NCI-H2107 (cell line): ENCODE measurements around the gene FBXL5.

ENCODE experiments used
- DNase-seq: peaks from one replicate; lab custom pipeline; 2025; lab: John Stamatoyannopoulos, UW

The FBXL5 gene, protein sequence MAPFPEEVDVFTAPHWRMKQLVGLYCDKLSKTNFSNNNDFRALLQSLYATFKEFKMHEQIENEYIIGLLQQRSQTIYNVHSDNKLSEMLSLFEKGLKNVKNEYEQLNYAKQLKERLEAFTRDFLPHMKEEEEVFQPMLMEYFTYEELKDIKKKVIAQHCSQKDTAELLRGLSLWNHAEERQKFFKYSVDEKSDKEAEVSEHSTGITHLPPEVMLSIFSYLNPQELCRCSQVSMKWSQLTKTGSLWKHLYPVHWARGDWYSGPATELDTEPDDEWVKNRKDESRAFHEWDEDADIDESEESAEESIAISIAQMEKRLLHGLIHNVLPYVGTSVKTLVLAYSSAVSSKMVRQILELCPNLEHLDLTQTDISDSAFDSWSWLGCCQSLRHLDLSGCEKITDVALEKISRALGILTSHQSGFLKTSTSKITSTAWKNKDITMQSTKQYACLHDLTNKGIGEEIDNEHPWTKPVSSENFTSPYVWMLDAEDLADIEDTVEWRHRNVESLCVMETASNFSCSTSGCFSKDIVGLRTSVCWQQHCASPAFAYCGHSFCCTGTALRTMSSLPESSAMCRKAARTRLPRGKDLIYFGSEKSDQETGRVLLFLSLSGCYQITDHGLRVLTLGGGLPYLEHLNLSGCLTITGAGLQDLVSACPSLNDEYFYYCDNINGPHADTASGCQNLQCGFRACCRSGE

DNA sequence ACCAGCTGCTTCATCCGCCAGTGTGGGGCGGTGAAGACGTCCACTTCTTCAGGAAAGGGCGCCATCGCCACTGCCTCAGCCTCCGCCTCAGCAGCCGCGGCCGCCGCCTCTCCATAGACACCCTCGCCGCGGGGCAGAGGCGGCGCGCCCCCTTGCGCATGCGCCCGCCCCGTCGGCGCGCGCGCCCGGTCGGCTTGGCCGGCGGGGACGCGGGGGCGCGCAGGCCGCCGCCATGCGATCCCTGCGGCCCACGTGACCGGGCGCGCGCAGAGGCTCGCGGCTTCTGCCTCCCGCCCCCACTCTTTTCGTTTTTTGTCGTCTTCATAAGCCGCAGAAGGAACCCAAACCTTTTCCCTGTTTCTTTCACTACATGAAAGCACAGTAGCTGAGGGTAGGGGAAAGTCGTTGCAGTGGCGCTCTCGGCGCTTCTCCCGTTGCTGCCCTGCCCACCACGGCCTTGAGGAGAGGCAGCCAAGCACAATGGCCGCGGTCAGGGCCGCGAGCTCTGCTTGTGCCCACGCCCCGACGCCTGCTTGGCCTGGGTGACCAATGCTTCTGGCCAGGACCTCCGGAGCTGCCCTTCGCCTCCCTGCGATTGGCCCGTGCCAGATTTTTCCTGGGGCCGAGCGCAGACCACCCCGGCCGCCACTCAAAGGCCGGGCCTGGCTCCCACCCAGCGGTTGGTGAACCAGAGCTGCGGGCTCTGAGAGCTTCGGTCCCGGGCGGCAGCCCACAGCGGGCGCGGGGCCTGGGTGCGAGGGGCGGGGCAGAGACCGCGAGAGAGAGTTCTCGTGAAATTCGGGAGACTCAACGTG, at the start of gene FBXL5:
FBXL5 (minus strand) TSS at position 135 of the 815 bp plus-strand sequence; CDS start at position 65, 70 bp downstream.
- DNase-seq, result peak; percentile 60

DNA sequence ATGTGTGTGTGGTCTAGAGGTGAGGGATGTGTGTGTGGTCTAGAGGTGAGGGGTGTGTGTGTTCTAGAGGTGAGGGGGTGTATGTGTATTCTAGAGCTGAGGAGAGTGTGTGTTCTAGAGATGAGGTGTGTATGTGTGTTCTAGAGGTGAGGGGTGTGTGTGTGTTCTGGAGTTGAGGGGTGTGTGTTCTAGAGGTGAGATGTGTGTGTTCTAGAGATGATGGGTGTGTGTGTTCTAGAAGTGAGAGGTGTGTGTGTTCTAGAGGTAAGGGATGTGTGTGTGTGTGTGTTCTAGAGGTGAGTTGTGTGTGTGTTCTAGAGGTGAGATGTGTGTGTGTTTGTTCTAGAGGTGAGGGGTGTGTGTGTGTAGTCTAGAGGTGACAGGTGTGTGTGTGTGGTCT, 49.0 kb upstream of the FBXL5 start:
- no peak for DNase-seq

DNA sequence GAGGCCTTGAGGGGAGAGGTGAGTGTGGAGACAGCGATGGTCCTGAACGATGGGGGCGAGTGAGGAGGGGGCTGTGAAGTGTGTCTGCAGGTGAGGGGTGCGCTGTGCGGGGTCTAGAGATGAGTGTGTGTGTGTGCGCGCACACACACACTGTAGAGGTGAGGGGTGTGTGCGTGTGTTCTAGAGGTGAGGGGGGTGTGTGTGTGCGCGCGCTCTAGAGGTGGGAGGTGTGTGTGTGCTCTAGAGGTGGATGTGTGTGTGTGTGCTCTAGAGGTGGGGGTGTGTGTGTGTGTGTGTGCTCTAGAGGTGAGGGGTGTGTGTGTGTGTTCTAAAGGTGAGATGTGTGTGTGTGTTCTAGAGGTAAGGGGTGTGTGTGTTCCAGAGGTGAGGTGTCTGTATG, 48.3 kb upstream of the FBXL5 start:
- DNase-seq, result no peak

DNA sequence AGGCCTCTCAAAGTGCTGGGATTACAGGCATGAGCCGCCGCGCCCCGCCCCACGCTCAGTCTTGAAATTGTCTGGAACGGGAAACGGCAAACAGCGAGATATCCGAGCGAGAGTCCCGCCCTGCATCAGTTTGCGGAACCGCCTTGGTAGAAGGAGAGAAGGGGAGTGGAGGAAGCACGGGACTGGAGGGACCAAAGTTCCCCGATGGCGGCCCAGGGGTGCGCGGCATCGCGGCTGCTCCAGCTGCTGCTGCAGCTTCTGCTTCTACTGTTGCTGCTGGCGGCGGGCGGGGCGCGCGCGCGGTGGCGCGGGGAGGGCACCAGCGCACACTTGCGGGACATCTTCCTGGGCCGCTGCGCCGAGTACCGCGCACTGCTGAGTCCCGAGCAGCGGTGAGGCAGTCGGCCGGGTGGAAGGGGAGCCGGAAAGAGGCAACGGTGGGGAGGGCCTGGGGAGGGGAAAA, 47.8 kb upstream of the FBXL5 start, which contains the start of gene BST1:
BST1 (plus strand) TSS at position 125 of the 463 bp plus-strand sequence; CDS start at position 205, 80 bp downstream.
- no peak for DNase-seq

DNA sequence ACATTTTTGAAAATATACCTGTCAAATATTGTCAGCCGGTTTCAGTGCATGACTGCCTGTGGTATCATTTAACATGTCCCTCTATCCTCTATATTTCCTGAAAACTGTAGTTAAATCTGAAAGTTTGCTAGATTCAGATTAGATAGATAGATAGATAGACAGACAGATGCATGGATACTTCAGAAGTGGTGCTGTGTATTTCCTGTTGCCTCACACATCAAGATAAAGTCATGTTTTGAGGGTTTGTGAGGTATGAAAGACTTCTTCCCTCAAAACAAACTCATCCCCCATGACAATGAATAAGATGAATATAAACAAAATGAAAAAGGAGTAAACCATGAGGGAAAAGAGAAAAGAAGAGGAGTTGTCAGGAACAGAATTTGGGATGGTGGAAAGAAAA, 41.7 kb upstream of the FBXL5 start:
- no peak for DNase-seq

DNA sequence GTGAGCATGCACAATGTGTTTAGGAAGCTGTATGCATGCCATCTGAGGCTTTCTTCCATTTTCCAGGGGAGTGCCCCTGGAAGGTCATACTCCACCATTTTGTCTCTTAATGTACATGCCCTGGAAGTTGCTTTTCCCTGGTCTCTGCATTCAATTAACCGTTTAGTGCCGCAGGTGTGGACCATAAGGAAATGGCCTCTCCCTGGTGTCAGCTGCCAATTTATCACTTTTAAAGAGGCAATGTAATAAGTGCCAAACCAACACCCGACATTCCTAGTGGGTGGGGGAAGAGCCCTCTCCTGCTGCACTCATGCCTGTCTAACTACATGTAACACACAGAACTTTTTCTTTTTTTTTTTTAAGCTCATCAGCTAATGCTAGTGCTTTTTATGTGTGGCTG, 40.6 kb upstream of the FBXL5 start:
- DNase-seq, result no peak

DNA sequence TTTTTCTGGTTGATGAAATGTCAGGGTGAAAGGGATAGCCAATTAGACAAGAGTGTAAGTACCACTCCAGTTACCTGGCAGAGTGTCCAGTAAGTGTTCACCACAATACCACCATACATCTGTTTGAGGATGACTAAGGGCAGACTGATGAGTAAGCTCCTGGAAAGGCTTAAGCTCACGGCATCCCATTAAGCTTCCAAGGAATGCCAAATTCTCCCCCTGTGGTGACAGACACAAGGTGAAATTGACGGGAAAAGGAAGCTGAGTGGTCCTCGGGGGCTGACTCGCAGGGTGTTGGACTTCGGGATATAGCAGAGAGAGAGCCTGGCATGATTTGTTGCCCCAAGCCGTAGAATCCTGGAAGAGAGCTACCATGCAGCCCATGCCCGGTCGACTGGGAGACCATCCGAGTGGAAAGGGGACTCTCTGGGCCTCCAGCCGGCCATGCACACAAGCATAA, 40.1 kb upstream of the FBXL5 start:
- DNase-seq, result peak; percentile 5

DNA sequence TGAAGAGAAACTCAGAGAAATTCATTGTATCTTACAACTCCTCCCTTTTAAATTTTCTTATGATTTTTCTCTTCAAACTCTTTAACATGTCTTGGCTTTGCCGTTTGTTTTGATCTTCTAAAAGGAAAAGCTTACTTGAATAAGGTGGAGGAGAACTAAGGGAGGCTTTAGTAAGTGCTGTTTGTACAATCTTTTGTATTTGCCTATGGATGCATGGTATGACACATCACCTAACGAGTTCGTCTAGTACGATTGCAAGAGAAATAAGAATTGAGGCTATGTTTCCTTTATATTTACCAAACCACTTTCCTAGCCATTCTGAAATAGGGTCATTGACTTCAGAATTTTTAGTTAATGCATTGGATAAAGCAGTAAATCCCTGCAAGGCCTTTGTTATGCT, 39.3 kb upstream of the FBXL5 start:
- DNase-seq, result no peak

DNA sequence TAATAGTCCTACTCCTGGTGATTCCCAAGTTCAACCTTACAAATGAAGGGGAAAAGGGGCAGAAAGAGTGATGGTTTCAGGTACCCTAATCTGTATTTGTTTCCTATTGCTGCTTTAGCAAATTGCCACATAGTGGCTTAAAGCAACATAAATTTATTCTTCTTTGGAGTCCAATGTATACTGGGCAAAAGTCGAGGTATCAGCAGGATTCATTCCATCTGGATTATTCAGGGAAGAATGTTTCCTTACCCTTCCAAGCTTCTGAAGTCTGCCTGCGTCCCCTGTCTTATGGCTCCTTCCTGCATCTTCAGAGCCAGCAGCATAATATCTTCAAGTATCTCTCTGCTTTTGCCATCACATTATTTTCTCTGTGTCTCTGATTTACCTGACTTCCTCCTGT, 37.4 kb upstream of the FBXL5 start:
- DNase-seq, result no peak

DNA sequence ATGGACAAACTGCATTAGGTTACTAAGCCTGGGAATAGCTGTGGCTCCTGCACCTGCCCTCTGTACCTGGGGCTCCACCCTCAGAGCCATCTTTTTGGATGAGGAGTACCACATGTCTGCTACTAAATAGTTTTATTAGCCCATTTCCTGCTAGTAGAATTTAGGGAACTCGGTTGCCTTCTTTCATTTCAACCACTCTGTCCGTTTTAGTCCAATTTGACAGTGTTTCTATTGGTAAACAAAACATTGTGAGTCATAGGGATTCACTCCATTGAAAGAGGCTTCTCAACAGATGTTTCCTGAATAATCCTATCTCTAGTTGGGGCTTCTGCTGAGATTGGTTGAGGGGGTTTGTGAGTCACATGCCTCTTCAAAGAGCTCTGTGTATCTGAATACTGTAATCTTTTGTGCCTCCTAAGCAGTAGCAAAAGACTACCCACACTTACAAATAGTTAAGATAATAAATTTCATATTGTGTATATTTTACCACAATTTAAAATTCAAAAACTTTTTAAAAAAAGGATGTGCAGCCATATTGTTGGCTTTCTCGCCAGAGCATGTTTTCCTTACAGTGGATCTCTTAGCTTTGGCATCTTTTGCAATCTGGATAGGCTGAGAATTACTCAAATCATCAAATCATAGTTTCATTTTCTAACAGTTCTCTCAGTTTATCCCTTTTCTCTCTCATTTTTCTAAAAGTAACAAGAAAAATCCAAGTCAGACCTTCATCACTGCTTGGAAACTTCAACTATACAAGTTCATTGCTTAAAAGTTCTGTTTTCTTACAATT, 36.4 kb upstream of the FBXL5 start:
- DNase-seq, result no peak

DNA sequence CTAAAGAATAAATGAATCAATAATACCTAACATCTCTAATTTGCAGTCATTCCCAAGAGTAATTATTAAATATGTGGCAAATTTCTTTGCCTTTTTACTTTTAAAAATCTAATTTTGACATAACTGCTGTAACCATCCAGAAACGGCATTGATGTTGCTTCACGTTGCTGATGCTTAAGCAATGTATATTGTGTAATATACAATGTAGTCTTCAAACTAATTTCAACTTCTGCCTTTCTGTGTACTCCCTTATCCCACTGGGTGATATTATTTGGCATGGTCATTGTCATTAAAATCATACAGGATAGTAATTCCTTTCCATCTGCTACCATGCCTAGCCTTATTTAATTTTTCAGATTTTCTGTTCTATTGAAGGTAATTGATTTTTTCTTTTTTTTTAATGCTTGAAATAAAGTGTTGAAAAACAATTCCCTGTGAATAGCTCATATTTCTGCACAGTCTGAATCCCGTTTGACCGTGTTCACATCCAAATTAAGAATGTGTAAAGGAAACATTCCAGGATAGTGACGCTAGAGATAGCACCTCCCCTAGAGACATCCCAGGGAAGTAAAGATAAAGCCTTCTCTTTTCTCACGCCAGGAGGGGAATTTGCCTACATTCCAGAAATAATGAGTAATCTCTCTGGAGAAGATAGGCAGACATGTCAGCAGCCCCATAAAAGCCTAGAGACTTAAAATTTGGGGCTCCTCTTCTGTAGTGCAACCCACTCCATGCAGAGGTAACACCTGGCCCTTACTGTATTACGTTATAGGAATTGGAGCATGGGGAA, 35.1 kb upstream of the FBXL5 start:
- DNase-seq, result no peak

DNA sequence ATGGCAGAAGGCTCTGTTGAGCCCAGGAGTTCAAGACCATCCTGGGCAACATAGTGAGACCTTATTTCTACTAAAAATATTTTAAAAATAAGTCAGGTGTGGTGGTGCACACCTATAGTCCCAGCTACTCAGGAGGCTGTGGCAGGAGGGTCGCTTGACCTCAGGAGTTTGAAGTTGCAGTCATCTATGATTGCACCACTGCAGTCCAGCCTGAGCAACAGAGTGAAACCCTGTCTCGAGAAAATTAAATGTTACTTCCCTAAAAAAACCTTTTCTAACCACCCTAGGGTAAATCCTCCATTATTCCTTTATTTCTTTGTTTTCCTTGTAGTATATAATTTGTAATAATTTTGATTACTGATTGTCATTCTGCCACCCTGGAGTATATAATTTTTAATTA, 34.4 kb upstream of the FBXL5 start:
- no peak for DNase-seq

DNA sequence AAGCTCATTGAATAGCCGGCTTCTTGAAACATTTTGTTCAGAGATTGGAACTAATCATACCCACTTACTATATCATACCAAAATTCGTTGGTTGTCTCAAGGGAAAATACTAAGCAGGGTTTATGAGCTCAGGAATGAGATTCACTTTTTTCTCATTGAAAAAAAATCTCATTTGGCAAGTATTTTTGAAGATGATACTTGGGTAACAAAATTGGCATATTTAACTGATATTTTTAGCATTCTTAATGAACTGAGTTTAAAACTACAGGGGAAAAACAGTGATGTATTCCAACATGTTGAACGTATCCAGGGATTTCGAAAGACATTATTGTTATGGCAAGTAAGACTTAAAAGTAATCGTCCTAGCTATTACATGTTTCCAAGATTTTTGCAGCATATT, 32.9 kb upstream of the FBXL5 start:
- no peak for DNase-seq

DNA sequence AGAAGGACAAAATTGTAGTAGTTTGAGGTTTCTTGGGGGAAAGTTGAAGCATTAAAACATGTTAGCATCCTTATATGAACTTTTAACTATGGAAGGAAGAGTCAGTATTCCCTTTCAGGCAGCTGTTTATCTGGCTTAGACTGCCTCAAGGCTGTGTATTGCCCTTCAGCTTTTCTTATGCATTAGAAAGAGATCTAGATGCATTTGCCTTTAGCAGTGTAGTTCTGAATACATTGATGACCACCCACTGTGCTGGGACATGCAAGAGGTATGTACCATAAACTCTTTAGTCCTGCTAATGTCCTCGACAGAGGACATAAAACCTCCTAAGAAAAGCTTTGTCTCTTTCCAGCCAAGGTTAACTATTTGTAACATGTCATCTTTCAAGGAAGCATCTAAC, 29.3 kb upstream of the FBXL5 start:
- no peak for DNase-seq

DNA sequence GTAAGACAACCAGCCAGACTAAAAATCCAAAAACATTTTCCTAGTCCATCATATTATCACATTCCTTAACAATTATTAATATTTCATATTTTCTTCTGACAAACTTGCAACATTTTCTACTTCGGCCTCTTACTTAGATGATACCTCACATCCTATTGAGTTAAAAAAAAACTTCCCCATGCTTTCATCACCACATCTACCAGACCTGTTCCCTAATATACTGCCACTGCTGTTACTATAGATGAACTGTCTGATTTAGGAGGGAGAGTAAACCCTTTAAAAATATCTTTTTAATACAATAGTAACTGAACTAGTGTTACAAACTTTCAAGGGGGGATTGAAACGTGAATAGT, 28.0 kb upstream of the FBXL5 start:
- no peak for DNase-seq

DNA sequence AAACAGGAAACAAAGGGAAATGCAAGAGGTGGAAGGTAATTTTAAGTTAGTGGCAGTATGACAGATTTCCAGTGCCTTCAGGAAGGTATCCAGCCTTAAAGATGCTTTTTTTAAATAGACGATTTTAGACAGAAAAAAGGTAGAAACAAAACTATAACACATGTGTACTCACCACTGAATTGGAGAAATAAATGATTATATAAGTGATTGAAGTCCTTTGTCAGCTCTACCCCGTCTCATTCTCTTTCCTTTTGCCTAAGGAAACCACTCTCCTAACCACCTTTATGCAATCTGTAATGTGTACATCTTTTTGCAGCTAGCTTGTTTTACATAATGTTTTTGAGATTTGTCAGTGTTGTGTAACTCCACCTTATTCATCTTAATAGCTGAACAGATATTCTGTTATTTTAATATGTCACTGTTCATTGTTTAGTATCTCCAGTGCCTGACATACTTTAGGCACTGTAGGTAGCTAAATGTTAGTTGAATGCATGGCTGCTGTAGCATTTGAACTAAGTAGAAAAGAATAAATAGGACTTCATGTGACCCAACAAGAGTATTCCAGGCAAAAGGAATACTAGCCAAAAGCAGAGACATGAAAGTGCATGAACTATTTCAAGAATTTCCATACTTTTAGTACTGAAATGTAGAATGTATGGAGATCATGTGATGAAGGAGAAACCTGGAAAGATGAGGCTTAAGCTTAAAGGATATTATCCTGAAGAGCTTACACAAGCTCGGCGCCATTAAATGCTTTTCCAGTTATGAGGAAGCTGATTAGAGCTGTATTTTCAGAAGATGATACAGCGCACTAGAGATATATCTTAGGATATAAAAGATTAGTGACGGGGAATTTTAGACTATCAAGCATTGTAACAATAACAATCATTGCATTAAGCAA, 27.3 kb upstream of the FBXL5 start:
- no peak for DNase-seq

DNA sequence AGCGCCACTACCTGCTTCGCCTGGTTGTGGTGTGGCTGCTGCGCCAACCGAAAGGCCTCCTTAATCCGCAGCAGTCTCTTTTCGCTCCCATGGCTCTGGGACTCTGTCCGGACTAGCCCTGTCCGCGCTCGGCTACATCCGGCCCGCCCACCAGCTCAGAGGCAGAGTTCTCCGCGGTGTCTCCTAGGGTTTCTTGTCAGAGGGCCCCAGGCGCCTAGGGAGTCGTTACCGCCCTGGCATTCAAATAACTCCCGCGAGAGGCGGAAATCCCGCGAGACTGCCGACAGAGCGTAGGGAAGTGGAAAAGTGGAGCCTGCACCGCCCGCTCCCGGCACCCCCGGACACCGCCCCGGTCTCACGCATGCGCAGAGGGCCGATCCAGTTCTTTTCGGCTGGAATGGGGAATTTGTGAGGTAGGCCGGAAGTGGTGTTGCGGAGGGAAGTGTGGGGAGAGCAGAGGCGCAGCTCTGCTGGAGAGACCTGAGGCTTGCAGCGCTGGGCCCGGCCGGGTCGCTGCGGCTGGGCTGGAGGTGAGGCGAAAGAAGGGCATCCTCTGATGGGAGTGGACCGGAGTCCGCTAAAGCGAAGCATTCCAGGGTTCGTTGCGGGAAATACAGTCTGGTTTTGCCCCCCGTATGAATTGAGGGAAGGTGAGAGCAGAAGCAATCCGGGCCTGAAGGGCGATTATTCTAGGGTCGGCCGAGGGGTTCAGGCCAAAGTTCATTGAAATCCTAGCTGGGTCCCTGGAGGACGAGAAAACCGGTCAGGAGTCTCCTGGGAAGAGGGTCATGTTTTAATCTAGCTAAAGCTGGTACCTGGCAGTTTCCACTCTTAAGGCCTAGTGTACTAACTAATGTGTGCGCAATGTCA, 26.4 kb upstream of the FBXL5 start, which contains the start of gene FAM200B:
FAM200B (plus strand) TSS at position 456 of the 870 bp plus-strand sequence. CDS start 5,151 bp downstream, outside the sequence.
- DNase-seq, result peak; percentile 90

DNA sequence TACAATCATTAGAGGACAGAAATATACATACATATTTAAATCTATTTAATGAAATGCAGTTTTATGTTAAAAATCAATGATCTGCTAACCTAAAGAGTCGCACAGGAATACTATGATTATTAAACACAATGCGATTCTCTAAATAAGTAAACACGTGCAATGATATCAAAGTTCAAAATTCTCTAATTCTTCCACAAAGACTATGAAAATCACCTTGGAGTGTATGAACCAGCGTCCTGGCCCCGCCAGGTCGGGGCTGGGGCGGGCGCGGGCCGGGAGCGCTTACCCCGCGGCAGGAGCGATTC, 25.9 kb upstream of the FBXL5 start:
- no peak for DNase-seq

DNA sequence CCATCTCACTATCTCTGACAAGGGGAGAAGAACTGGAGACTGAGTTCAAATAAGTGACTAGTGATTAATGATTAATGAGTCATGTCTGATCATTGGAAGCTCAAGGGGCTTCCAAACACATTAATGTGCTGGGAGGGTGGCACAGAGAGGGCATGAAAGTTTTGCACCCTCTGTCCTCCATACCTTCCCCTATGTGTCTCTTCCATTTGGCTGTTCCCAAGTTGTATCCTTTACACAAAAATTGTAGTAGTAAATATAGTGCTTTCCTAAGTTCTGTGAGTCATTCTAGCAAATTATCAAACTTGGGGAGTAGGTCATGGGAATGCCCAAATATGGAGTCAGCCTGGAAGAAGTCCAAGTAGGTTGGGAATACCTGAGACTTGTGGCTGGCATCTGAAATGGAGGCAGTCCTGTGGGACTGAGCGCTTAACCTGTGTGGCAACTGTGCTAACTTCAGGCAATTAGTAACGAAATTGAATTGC, 22.4 kb upstream of the FBXL5 start:
- no peak for DNase-seq
